GM19372 (cell line): ENCODE measurements around the gene ST7.
A peak's percentile ranks its signal among the peaks of the same experiment; 100 is the strongest.
"Not testable (repeated sequence)": the region's sequence is repeated elsewhere in the genome, so short reads cannot be mapped to it uniquely, and the experiment has no call there.

Experiments
- ATAC-seq: cut with Tn5 transposase; IDR thresholded peaks from one replicate; pipeline ENCODE4 v1.9.1; 2021; ENCODE audit warnings: mild to moderate bottlenecking, low read depth, moderate library complexity; ENCODE audit not compliant: unreplicated experiment

Gene ST7

DNA sequence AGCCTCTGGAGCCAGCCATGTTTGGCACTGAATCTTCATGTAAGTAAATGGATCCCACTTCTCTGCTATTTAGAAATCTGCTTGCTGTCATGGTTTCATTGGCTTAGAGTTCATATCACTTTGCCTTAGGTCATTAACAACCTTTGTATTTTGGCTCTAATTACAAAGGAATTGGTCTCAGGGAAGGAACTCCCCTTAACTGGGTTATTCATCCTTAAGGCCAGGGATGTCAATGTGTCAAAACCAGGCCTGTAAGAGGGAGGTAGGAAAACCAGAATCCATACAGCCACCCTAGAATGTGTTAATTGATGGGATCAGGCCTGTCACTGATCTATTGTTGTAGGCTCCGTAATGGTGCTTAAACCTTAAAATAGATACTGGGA is 67.3 kb downstream of the ST7 start:
- no peak for ATAC-seq

DNA sequence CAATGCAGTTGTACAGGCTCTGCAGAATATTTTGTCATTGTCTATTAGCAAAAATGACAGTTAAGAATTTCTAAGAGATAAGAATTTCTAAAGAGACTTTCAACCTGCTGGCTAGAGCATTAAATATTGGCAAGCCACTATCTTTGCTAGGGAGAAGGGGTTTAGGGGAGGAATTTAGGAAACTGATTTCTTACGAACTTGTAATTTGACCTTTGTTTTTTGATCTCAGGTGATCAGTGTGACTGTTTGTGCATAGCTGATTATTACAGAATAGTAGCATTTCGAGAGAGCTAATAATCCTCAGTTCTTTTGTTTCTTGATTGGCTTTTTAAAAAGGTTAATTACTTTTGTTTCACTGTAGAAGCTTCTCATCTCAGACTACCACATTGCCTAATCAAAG is 68.1 kb downstream of the ST7 start:
- no peak for ATAC-seq

DNA sequence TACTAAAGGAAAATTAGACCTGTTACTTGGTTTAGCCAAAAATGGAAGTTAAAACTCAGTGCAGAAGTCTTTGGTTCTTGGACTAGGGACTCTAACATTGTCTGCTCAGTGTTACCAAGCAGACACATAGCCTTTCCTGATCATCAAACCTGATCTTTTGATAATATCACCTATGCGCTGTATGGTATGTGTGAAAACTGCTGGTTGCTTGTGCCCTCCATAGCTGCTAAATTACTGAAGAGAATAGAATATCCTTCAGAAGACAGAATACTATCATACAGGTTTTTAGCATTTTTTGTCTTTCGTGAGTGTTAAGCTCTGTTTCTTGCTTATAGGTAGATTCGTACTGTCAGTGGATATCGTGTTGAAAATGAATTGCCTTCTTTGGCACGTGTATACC is 68.7 kb downstream of the ST7 start:
- ATAC-seq: no peak

DNA sequence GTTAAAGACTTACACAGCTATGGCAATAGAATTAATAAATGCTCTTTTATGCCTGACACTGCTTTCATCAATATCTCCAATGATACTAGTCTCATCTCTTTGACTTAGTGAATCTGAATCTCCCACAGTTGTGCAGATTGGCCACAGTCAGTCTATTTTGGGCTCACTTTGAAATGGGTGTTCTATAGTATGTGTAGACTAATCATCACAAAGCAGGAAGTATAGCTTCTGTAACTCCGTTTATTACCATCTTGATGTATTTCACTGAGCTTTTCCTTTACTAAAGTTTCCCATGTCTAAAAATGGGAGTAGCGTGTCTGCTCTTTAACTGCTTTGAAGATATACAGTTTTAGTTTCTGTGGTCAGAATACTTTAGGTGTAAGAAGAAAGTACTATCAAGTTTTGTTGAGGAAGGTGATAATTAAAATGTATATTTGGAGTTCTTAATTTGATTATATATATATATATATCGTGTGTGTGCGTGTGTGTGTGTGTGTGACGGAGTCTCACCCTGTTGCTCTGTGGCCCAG is 70.1 kb downstream of the ST7 start:
- peak; percentile 82 for ATAC-seq

DNA sequence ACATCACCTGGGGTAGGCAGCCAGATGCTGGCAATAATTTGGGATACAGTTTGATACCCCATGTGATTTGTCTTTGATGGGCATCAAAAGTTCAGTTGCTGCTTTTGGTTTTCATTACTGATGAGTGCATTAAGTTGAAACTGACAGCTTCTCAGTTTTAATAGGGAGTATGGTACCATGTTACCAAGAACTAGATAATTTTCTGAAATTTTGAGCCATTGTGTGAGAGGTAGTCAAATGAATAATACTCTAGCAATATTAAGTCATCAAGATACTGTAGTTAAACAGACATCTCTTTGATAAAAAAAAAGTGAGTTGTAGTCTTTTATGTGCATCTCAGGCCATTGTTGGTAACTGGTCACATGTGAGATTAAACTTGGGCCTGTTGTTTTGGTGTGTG is 71.5 kb downstream of the ST7 start:
- no peak for ATAC-seq

DNA sequence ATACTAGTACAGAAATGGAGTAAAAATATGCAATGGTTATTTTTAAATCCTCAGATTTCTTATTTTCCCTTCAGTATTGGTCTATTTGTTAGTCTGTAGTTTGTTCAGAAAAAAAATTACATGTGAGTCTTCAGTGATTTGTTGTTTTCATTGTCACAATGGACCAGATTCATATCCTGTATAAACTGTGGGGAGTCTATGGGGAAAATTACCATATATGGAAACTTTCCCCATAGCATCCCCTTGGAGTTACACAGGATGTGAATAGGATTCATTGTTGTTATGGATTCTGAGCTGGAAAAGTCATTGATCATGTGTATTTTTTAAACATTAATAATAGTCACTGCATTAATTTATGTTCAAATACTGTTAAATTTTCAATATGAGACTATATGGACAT is 72.6 kb downstream of the ST7 start:
- ATAC-seq: no peak

DNA sequence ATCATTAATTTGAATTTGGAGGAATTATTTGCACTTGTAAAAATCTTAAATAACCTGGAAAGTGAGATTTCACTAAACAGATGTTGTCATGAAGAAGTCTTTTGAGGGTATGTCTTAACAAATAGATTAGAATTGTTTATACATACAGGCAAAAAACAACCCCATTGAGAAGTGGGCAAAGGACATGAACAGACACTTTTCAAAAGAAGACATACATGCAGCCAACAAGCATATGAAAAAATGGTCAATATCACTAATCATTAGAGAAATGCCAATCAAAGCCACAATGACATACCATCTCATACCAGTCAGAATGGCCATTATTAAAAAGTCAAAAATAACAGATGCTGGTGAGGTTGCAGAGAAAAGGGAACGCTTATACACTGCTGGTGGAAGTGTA is 77.0 kb downstream of the ST7 start:
- ATAC-seq: not testable (repeated sequence)

DNA sequence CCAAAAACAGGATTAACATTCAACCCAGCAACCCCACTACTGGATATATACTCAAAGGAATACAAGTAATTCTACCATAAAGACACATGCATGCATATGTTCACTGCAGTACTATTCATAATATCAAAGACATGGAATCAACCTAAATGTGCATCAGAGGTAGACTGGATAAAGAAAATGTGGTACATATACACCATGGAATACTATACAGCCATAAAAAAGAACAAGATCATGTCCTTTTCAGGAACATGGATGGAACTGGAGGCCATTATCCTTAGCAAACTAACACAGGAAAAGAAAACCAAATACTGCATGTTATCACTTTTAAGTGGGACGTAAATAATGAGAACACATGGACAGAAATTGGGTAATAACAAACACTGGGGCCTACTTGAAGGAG is 77.5 kb downstream of the ST7 start:
- not testable (repeated sequence) for ATAC-seq

DNA sequence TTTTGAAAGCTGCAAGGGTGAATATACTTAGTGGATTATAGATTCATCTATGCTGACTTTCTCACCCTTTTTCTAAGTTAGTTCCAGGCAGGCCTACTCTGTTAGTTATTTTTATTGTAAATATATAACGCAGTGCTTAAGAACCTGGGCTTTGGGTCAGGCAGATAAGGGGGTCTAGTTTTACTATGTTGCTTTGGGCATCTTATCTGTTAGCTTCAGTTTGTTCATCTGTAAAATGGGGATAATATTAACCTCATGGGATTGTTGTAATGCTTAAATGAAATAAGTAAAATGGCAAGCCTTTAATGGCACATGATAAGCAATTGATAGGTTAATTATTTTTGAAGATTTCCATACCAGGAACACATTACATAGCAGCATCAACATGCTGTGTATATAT is 79.5 kb downstream of the ST7 start:
- ATAC-seq: no peak

DNA sequence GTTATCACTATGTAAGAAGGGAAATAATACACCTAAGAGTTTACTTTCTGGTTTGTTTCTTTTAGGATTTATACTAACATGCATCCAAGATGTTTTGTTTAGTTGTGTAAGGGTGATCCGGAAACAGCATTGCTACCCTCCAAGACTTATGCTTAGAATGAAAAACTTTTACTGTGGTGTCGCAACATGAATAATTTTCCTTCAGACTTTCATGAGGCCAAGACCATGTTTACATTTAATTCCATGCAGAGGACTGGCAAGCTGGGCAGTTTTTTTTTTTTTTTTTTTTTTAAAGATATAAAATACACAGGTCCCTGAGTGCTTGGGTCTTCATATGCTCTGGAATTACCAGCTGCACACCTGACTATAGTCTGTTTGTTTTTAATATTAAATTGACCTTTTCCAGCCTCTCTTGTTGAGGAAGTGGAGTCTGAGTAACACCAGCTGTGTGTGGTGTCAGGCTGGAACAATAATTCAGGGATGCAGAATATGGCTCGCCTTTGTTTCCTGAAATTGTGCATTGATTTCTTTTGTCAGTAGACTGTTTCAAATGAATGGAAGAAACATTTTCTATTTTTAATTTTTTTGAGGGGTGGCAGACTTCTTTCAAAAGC is 81.7 kb downstream of the ST7 start:
- no peak for ATAC-seq

DNA sequence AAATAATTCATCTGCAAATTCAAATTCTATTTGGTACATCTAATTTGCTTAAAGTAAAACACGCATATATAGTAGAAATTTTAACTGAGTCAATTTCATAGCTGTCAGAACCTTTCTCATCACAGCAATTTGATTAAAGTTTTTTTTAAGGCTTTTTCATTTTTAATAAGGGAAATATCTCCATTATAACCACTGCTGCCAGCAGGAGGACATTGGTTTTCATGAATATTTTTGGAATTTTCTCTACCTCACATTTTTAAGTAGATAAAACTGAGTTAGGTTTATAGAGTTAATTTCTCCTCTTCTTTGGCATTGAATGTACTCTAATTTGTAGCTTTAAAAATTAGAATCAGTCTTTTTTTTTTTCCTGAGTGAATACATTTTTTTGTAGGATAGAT is 82.2 kb downstream of the ST7 start:
- ATAC-seq: no peak

DNA sequence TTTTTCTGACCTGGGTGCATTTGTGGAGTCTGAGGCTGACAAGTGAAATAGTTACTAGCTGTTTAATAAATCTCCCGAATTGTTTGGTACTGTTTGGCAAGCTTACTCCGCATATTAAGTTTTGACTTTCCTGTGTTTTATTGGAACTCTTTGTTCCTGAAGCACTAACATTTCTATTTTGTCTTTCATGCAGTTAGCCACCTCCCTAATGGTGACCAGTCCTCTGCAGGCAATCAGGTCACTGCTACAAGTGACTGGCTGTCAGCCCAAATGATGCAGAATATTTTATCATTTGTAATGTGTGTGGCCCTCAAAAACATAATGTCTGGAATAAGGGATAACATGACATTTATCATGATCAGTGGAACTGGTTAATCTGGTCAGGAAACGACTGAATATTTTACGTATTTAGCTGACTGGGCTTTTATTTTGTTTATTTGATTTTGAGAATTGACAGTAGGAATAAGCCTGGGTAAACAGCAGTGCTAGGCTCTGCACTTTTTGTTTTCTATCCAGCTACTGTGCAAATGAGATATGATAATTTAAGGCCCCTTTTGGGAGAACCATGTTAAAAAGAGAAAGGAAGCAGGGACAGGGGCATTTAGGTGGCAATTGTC is 82.9 kb downstream of the ST7 start:
- no peak for ATAC-seq

DNA sequence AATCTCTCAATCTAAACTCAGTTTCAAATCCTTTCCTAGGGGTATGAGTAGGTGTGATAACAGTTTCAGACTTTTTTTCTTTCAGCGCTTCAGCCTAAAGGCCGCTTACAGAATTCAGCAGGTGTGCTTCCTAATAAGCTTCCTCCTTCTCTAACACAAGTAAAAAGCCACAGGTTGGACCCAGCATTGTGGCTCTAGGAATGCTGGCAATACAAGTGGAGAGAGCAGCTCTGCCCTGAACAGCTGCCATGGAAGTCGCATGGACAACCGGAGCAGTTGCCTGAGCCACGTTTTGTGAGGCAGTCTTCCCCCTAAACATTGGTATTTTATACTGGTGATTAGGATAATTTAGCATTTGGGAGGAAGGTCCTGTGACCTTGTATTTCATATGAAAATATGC is 83.5 kb downstream of the ST7 start:
- no peak for ATAC-seq

DNA sequence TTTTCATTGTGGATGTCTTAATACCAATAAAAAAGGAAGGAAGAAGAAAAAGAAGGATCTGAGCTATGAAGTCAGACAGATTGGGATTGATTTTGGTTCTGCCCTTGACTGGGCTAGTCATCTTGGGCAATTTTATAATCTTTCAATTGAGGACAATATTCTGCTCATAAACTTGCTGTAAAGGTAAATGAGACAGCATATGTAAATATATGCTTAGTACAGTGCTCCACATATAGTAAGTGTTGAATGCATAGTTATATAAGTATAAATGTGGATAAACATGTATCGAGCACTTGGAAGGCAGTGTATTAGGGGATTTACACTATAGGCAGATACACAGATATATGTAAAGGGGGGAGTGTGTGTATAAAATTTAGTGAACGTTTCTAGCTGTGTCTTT is 85.1 kb downstream of the ST7 start:
- no peak for ATAC-seq

DNA sequence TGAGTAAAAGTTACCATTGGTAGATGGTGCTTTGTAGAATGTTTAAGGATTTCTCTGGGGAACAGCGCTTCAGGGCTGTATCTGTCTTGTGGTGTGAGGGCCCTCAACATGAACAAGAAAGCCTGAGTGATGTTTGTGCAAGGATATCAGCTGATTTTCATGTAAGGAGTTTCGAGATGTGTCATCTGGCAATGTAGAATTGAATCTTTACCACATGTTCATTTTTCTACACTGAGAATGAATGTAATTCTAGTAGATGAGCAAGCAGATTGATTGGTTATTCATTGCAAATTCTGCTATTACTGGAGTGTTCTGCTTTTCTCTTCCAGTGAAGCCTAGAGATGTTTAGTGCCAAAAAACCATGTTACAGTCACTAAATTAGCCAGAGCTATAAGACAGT is 87.7 kb downstream of the ST7 start:
- ATAC-seq: peak; percentile 76

DNA sequence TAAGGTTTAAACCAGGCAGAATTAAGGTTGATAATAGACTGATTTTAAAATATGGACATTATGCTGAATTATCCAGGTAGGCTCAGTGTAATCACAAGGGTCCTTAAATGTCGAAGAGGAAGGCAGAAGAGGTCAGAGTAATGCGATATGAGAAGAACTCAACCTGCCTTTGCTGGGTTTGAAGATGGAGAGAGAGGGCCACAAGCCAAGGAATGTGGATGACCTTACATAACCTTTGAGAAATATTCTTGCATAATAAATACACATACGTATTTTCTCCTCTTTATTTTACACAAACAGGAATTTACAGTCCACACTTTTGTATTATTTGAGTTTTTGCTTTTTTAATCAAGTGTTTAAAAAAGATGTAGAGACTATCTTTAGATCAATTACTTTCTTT is 88.5 kb downstream of the ST7 start:
- no peak for ATAC-seq

DNA sequence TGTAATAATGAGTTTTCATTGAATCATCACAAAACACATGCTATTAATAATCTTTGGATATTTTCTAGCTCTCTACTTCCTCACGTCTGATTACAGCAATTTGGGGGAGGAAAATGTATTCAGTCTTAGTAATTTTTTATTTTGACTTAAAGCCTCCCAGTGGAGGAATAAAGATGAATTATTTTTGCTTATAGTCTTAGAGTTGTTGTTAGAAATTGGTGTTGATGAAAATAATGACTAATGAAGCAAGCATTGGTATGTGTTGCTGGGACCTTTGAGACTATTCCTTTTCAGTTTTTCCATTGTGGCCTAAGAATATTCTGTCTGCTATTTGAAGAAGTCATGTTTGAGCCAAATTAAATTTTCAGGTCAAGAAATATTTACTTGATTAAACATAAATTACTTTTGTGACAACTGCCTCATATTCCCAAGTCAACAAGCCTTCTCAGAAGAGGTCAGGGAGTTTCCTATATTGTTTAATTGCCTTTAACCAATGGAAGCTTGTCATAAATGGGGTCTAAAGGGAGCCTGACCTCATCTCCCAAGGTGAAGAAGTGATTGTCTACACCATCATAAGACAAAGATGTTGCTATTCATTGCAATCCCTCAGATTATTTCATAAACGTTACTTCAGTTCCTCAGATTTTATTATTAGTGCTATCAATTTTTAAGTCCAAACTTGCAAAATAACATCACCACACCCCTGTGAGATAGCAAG is 90.0 kb downstream of the ST7 start:
- no peak for ATAC-seq

DNA sequence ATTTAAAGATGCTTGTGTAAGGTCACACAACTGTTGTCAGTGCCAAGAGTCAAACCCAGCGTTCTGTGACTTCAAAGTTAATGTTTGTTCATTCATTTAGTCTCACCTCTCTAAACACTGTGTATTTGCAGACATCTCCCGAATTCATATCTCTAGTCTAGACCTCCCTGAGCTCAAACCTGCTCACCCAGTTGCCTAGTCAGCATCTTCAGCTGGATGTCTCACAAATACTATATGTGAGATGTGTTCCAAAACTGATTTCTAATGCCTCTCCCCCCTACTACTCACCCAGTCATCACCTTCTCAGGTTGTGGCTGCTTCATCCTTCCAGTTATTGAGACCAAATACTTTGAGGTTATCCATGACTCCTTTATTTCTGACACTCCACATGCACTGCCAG is 91.4 kb downstream of the ST7 start:
- no peak for ATAC-seq

DNA sequence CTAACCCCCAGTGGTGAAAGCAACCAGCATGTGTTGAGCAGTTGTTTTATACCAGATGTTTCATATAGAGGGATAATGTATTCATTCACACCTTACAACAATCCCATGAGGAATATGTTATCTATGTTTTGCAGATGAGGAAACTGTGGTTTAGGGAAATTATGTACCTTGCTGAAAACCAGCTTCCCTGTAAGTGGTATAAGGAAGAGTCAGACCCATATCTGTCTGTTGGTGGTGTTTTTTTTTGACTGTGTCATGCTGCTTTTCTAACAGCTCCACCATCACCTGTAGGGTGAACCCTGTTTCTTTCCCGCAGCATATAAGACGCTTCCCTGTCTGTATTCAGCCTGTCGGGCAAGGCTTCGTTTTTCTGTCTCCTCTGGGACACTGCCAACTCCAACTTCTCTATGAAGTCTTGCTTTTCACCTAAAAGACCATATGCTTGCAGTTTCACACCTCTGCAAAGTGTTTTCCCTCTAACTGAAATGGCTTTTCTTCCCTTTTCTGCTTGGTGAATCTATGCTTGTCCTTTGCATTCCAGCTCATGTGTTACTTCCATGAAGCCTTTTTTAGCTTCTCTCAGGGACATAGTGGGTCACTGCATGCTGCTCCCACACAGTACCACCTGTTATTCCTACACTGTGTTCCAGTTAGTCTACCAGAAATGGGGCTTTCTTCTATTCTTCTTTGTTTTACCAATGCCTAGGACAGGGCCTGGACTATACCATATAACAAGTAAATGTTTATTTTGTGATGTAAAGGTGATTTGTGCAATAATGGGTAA is 92.8 kb downstream of the ST7 start:
- no peak for ATAC-seq

DNA sequence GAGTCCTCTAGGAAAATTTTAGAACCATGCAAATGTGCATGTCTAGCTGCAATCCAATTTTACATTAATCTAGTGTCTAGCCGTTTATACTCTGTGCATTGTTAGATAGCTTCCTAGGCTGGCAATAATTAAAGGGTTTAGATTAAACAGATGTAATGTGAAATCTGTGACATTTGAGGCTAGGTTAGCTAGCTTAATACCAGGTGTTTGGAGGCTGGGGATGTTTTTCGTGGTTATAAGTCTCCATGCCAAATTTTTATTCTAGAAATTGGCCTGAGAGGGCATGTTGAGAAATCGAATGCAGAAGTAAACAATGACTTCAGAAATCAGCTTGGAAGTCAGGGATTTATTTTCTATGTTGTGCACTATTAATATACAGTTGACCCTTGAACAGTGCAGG is 94.2 kb downstream of the ST7 start:
- ATAC-seq: no peak
